Measurements from ENCODE around the gene ASCC3. TPM values are rescaled to one million over a fixed set of nuclear protein-coding genes. Genes with fewer than 3 reads are reported as not detected.

Gene ASCC3
- polyA plus RNA-seq, 2 of the 4 experiments (the other 2 are of a cell fraction) = 17.4 to 35.3 TPM

GRCh38 chr6:100924534-100925227, 43.6 kb upstream of the ASCC3 start:
- H3K4me1 ChIP-seq = no peaks in the 10 kb centered on the region
- POLR2A ChIA-PET = no interaction called here
- TF ChIP-seq JUNB (IDR thresholded peaks at IDR 0.05) (no peak), FOXS1 (CRISPR knock-in tag; IDR thresholded peaks at IDR 0.05) (no peak), PBX3 (IDR thresholded peaks at IDR 0.05) (no peak), HOXB5 (CRISPR knock-in tag; IDR thresholded peaks at IDR 0.05) (no peak), ZC3H11A (IDR thresholded peaks at IDR 0.05) (no peak), ZFP36 (IDR thresholded peaks at IDR 0.05; ENCODE audit: borderline replicate concordance, partially characterized antibody) (no peak), ZNF302 (CRISPR knock-in tag; IDR thresholded peaks at IDR 0.05) (no peak), HOXA7 (CRISPR knock-in tag; IDR thresholded peaks at IDR 0.05) (no peak), FOSB (CRISPR knock-in tag; IDR thresholded peaks at IDR 0.05) (no peak), RAD21 (conservative IDR thresholded peaks at IDR 0.05 in 1 of 2, IDR thresholded peaks at IDR 0.05 in 1 of 2) (no peak), CBX2 (IDR thresholded peaks at IDR 0.05; ENCODE audit: borderline replicate concordance, low read depth) (no peak), TP53 (CRISPR knock-in tag; IDR thresholded peaks at IDR 0.05) (no peak), MAFK (IDR thresholded peaks at IDR 0.05; ENCODE audit: partially characterized antibody) (no peak), POLR2AphosphoS2 (conservative IDR thresholded peaks at IDR 0.05; ENCODE audit: low read length) (no peak), USF2 (IDR thresholded peaks at IDR 0.05) (no peak), EP300 (IDR thresholded peaks at IDR 0.05) (no peak), E2F6 (IDR thresholded peaks at IDR 0.05; ENCODE audit: borderline replicate concordance, low read depth) (no peak)
- H3K4me2 ChIP-seq = no peak overlapping the region
- no peaks in the 10 kb centered on the region for H3K9me3 ChIP-seq
- H3K27ac ChIP-seq = no peak overlapping the region
- WGBS (ENCODE audit: missing lambda C conversion rate) = 40% methylated on average over 9 of the region's 9 CpGs
- DNase-seq (ENCODE audit: low read depth in 1 of 2, low spot score in 1 of 2) = no peak
- CTCF ChIA-PET = no interaction called here
- no peak for FAIRE-seq
- no peak overlapping the region for H3K4me3 ChIP-seq
- ATAC-seq = no peak

- no peak overlapping the region for H3K27ac ChIP-seq
- H3K9me3 ChIP-seq = no peaks in the 10 kb centered on the region
- no peak overlapping the region for H3K4me3 ChIP-seq
- H3K4me1 ChIP-seq = no peaks in the 10 kb centered on the region
- FAIRE-seq = no peak
- H3K4me2 ChIP-seq = no peak overlapping the region
- ATAC-seq = no peak
- no peak for DNase-seq (ENCODE audit: low read depth in 1 of 2, low spot score in 1 of 2)
- 58% methylated on average over 3 of the region's 3 CpGs for whole genome bisulfite sequencing (ENCODE audit: missing lambda C conversion rate)
- CTCF ChIA-PET = no interaction called here
- POLR2A ChIA-PET = no interaction called here
- no peak for TF ChIP-seq NPAS2 (CRISPR knock-in tag; IDR thresholded peaks at IDR 0.05; ENCODE audit: borderline replicate concordance)
- no peak for TF ChIP-seq ZC3H11A (IDR thresholded peaks at IDR 0.05)
- TF ChIP-seq ELK1 (IDR thresholded peaks at IDR 0.05; ENCODE audit: low read depth, low read length) = no peak
- TF ChIP-seq CHD4 (IDR thresholded peaks at IDR 0.05; ENCODE audit: borderline replicate concordance) = no peak
- no peak for TF ChIP-seq RNF2 (IDR thresholded peaks at IDR 0.05; ENCODE audit: borderline replicate concordance, low read depth)
- no peak for TF ChIP-seq NFE2L2 (conservative IDR thresholded peaks at IDR 0.05; ENCODE audit: low read length)
- no peak for TF ChIP-seq CBX2 (IDR thresholded peaks at IDR 0.05; ENCODE audit: borderline replicate concordance, low read depth)
- TF ChIP-seq EP300 (IDR thresholded peaks at IDR 0.05) = no peak
- no peak for TF ChIP-seq FOSB (CRISPR knock-in tag; IDR thresholded peaks at IDR 0.05)
- no peak for TF ChIP-seq PBX3 (IDR thresholded peaks at IDR 0.05)
- no peak for TF ChIP-seq HEYL (CRISPR knock-in tag; IDR thresholded peaks at IDR 0.05)
- TF ChIP-seq SREBF2 (IDR thresholded peaks at IDR 0.05) = no peak
- no peak for TF ChIP-seq MAZ (IDR thresholded peaks at IDR 0.05; ENCODE audit: borderline replicate concordance, low read depth, low read length)
- TF ChIP-seq POLR2AphosphoS2 (conservative IDR thresholded peaks at IDR 0.05; ENCODE audit: low read length) = no peak
- TF ChIP-seq PHF8 (IDR thresholded peaks at IDR 0.05; ENCODE audit: borderline replicate concordance, low read depth) = no peak
- no peak for TF ChIP-seq CEBPB (IDR thresholded peaks at IDR 0.05)
- TF ChIP-seq HES2 (IDR thresholded peaks at IDR 0.05) = no peak
- no peak for TF ChIP-seq JUN (IDR thresholded peaks at IDR 0.05)
- no peak for TF ChIP-seq RARB (CRISPR knock-in tag; IDR thresholded peaks at IDR 0.05)
- TF ChIP-seq KDM5A (IDR thresholded peaks at IDR 0.05) = no peak
Measured at GRCh38 chr6:100923481-100924165, 42.5 kb upstream of the ASCC3 start.
